Measurements from ENCODE around the gene ACTR5. TPM values are rescaled to one million over a fixed set of nuclear protein-coding genes. Genes with fewer than 3 reads are reported as not detected.

ACTR5 gene
- 3.2 and 4.4 TPM in 2 replicates for total RNA-seq

DNA sequence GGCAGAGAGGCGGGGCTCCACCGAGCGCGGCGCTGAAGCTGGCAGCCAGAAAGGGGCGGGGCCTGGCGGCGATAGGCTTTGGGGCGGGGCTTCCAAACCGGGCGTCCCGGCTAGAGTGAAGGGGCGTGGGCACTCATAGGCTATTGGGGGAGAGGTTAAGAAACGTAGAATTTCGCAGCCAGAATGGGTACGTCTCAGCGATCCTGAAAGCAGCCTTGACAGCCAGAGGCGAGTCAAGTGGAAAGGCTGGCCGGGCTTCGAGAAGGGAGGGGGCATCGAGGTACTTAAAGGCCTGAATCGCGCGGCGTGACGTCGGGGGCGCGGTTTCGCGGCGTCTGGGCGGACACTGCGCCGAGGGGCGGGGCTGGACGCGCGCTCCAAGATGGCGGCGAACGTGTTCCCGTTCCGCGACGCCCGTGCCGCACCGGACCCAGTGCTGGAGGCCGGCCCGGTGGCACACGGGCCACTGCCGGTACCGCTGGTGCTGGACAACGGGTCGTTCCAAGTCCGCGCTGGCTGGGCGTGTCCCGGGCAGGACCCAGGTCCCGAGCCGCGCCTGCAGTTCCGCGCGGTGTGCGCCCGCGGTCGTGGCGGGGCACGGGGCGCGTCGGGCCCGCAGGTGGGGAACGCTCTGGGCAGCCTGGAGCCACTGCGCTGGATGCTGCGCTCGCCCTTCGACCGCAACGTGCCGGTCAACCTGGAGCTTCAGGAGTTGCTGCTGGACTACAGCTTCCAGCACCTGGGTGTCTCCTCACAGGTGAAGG lies at the start of gene ACTR5:
TSS of gene ACTR5 (plus strand) at position 364 of the 764 bp plus-strand sequence. CDS start at position 383, 19 bp downstream.

DNA sequence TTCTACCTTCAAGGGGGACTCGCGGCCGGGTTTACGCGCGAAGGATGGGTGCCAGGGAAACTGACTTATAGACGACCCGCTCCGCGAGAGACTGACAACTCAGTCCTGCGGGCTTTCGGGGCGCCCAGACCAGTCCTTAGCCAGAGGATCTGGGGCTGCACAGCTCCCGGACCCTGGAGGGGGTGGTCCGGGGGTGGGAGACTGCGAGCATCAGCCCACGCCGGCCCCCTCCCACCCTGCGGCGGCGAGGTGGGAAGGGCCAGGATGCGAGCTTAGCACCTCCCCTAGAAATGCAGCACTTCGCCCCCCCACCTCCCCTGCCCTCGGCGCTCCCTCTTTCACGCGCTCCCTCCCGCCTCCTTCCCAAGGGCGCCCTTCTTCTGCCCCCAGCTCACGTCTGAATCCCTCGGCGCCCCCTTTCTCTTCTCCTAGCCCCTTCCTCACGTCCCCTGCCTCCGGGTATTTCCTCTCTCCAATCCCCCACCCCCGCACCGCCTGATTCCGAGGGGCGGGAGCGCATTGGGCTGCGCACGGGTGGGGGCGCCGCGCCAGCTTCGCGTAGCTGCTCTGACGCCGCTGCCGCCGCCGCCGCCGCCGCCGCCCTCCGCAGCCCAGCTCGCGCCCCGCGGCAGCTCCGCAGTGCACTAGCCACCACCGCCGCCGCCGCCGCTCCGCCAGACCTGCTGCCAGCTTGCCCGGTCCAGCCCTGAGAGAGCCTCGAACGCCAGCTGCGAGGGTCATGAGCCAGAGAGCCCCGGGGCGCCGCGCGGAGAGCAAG lies 24.2 kb upstream of the ACTR5 start, which contains the start of gene SLC32A1:
TSS of gene SLC32A1 (plus strand) at position 639 of the 778 bp plus-strand sequence. CDS start 239 bp downstream, outside the sequence.

DNA sequence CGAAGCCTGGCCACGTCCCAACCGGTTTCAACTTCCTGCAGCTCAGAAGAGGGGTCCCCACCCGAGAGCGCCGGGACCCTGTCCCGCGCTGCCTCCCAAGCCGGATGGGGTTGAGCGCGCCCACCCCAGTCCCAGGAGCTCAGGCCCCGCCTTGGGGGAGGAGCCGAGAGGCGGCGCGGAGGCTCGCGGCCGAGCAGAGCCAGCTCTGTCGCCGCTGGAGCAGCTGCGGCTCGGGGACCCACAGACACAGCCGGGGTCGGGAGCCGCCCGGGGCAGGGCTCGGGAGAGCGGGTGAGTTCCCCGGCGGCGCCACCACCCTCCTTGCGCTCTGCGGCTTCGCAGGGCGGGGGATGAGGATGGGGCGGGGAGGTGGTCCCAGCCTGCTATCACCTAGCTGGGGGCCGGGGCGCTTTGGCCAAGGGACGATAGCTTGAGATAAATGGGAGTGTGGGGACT lies 57.3 kb downstream of the ACTR5 start, which contains the start of gene PPP1R16B:
TSS of gene PPP1R16B (plus strand) at position 196 of the 456 bp plus-strand sequence. CDS start 30,229 bp downstream, outside the sequence.

Other genes starting within 250 kb of the ACTR5 start
- gene ADIG, start 167.3 kb upstream of the ACTR5 start, total RNA-seq = not detected in 2 replicates
- not detected in 2 replicates for gene ARHGAP40, start 146.7 kb upstream of the ACTR5 start, total RNA-seq
- gene SLC32A1, start 24.0 kb upstream of the ACTR5 start, total RNA-seq = not detected in 2 replicates
- gene PPP1R16B, start 57.2 kb downstream of the ACTR5 start, total RNA-seq = under 0.01 TPM in 2 replicates
- 0.52 and 3.5 TPM in 2 replicates for gene FAM83D, start 178.0 kb downstream of the ACTR5 start, total RNA-seq
- 8.0 and 10.8 TPM in 2 replicates for gene DHX35, start 213.9 kb downstream of the ACTR5 start, total RNA-seq

All from bronchial smooth muscle cell (primary cell).